Activated naive CD4-positive, alpha-beta T cell treated with anti-CD3 and anti-CD28 coated beads, Interleukin-2, amount 50 U/mL, for 16 hours (primary cell): Measurements from ENCODE around the gene CD36.

ENCODE experiments used
- DNase-seq: peaks from one replicate; pipeline ENCODE4 v3.0.0-alpha.2; 2020

CD36 gene

DNA sequence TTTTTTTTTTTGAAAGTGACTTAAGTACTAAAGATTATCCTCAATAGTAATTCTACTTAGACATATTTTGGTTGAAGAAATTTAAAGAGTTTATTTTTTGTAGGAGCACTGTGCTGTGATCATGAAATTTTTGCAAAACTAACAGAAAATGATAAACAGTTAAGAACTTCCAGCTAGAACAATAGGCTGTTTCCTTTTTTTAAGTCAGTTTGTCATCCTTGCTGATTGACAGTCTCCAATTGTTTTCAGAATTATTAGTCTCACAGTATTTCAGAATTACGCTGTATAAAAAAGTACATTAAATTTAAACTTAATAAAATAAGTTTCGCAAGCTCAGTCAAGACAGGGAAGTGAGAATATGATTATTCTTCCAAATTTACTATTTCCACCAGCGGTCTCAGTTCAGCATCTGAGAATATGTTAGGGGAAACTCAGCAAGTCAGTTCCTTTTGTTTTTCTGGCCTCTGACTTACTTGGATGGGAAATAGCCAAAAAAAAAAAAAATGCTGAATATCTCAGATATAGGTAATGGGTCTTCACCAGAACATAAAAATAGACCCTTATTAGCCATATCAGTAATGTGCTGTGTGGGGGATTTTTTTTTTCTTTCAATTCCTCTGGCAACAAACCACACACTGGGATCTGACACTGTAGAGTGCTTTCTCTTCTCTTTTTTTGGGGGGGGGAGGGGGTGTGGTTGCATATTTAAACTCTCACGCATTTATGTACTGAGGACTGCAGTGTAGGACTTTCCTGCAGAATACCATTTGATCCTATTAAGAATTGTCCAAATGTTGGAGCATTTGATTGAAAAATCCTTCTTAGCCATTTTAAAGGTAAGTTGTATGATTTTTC, at the start of gene CD36:
CD36 (plus strand) TSS at position 732 of the 855 bp plus-strand sequence. CDS start 8,099 bp downstream, outside the sequence.
- no peak for DNase-seq

DNA sequence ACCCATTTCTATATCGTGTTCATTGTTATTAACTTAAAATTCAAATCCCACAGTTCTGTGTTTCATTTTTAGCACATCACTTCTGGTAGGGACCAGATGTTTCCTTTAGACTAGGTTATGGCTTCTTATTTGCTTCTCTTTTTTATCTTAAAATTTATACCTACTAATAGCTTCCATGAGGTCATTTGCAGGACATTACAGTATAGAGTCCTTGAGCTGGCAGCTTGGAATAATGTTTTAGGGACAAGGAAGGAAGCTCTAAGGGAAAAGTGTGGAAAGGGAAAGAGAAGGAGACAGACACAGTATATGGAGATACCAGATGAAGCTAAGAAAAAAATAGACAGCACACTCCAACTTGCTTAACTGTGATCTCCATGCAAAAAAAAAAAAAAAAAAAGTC, 48.8 kb upstream of the CD36 start:
- no peak for DNase-seq

- no peak for DNase-seq
Measured at GRCh38 chr7:80591654-80592053, 46.8 kb upstream of the CD36 start.

- DNase-seq, result no peak
Measured at GRCh38 chr7:80593869-80594586, 44.4 kb upstream of the CD36 start.

GRCh38 chr7:80596933-80597517, 41.4 kb upstream of the CD36 start:
- no peak for DNase-seq

GRCh38 chr7:80597875-80598274, 40.6 kb upstream of the CD36 start:
- DNase-seq, result no peak

DNA sequence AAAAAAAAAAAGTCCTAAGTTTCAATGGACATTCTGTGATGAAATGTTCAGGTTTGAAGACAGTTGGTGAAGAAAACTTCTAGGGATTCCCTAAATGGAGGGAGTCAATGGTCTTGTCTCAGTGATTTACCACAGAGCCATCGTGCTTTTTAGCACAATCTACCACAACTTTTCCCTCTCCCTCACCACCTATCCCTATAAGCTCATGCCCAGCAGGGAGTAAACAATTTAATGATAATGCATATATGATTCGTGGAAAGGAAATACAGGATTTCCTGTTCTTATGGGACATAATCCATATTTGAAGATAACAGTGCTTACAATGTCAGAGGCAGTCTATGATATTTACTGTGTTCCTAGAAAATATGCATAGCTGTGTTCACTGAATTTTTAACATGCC, 38.4 kb upstream of the CD36 start:
- no peak for DNase-seq

- DNase-seq, result no peak
Measured at GRCh38 chr7:80601999-80602398, 36.4 kb upstream of the CD36 start.

- DNase-seq, result no peak
Measured at GRCh38 chr7:80603940-80604339, 34.5 kb upstream of the CD36 start.

DNA sequence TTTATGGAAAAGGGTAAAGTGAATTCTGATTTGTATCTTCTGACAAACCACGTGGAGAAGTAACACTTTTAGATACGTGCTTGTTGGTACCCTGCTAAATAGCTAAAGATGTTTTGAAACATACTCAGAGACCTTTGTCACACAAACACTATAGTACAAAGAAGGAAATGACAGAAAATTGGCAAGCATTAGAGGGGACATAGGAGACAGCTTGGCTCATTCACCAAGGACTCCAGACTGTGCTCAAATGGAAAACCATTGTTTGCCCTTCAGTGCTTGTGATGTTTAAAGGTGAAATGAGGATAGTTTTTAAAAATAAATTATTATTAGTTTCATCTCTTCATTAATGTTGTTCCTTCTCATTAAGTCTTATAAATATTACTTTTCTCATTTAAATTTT, 34.0 kb upstream of the CD36 start:
- DNase-seq, result no peak

- no peak for DNase-seq
Measured at GRCh38 chr7:80607136-80607535, 31.3 kb upstream of the CD36 start.

DNA sequence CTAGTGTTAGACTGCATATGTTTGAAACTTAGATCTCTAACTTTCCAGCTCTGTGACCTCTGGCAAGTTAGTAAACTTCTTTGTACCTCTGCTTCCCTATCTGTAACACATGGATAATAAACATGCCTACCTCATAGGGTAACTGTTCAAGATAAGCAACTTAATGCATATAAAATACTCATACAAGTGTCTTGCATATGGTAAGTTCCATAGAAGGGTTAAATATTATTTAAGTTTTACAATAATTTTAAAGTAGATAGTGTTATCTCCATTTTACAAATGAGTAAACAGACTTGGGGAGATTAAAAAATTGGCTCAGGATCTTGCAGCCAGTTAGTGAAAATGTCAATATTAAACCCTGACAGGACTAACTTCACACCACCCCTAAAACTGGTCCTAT, 30.1 kb upstream of the CD36 start:
- no peak for DNase-seq

GRCh38 chr7:80609751-80610150, 28.7 kb upstream of the CD36 start:
- DNase-seq, result no peak

- DNase-seq, result no peak
Measured at GRCh38 chr7:80611353-80611752, 27.1 kb upstream of the CD36 start.

DNA sequence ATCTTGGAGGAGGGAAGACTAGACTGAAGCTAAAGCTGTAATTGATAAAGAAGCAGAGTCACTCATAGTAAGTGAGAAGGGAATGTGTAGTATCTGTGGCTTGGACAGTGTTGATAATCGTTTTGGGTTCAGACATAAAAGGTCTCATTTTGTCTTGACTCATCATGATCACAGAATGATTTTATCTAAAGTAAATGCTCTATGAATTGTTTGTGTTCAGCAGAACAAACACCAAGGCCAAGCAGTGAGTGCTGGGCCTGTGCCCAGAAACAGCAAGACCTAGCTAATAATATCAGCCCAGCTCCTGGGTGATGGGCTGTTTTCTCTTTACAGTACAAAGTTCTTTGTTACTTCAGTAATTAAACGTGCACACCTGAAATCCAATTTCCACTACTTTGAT, 26.7 kb upstream of the CD36 start:
- DNase-seq, result no peak

- no peak for DNase-seq
Measured at GRCh38 chr7:80612880-80613279, 25.6 kb upstream of the CD36 start.

- no peak for DNase-seq
Measured at GRCh38 chr7:80613519-80613918, 24.9 kb upstream of the CD36 start.

- DNase-seq, result no peak
Measured at GRCh38 chr7:80614851-80615271, 23.6 kb upstream of the CD36 start.

- DNase-seq, result no peak
Measured at GRCh38 chr7:80618096-80618495, 20.3 kb upstream of the CD36 start.

DNA sequence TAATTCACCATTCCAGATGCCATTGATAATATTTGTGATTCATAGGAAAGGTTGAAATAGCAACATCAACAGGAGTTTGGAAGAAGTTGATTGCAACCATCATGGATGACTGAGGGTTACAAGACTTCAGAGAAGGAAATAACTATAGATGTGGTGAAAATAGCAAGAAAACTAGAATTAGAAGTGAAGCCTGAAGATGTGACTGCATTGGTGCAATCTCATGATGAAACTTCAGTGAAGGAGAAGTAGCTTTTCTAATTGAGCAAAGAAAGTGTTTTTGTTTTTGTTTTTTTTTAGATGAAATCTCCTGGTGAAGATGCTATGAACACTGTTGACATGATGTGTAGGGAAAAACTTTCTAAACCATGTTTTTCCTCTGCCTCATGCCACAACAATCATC, 18.7 kb upstream of the CD36 start:
- DNase-seq, result no peak

GRCh38 chr7:80622541-80622940, 15.9 kb upstream of the CD36 start:
- DNase-seq, result no peak

DNA sequence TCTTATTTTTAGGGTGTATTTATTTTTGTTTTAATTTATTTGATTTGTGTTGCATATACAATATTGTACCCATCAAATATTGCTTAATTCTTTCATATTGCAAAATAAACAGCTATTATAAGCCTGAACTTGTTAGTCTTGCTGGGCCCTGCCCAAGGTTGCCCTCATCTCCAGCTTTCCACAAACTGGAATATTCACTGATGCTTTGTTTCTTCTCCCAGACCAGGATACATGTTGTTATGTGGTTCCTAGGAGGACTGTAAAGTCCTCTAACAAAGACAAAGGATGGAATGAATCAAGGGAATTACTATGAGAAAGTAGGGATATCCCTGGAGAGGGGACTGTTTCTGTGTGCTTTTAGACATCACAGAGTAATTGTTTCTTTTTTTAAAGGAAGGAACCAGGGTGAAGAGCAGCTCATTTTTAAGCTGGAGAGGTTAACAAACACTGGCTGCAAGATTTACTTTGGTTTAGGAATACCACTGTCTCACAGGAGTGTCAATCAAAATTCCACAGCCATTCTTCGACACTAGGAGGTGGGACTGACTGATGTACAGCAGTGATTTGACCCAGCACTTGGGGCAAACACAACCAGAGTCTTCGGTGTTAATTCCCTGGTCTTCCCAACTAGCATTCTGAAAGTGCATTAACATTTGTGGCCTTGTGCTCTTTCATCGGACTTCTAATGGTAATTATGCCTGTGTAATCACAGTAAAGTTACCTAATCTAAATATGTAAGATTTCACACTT, 14.8 kb upstream of the CD36 start:
- no peak for DNase-seq

DNA sequence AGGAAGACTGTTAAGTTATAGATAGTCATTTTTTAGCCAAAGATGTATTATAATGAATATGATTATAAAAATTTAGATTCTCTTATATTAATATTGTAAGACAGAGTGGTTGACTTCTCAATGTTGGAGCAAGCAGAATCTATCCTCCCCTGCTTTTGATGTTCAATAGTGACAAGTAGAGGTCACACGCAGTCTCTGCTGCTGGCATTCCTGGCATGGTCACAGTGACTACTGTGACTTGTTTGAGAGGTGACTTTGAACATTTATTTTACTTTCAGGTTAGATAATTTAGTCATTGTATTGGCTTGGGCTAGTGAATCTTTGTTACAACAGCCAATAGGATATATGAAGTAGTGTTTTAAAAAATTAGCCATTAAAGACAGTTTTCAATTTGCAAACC, 13.7 kb upstream of the CD36 start:
- DNase-seq, result no peak
